Glomerular visceral epithelial cell (primary cell): ENCODE data around the gene EML3.
"Not testable (repeated sequence)": the region's sequence is repeated elsewhere in the genome, so short reads cannot be mapped to it uniquely, and the experiment has no call there.

Source experiments
- DNase-seq: peaks from one replicate; pipeline ENCODE4 v3.0.0-alpha.2; 2016; ENCODE audit errors: extremely low spot score

EML3 gene

GRCh38 chr11:62600367-62601121 is 12.0 kb downstream of the EML3 start:
- DNase-seq: no peak

GRCh38 chr11:62599901-62600300 is 12.7 kb downstream of the EML3 start:
- no peak for DNase-seq

- DNase-seq: peak; percentile 96
Measured at GRCh38 chr11:62599069-62599696, 13.4 kb downstream of the EML3 start.

- DNase-seq: no peak
Measured at GRCh38 chr11:62595124-62595523, 17.5 kb downstream of the EML3 start.

DNA sequence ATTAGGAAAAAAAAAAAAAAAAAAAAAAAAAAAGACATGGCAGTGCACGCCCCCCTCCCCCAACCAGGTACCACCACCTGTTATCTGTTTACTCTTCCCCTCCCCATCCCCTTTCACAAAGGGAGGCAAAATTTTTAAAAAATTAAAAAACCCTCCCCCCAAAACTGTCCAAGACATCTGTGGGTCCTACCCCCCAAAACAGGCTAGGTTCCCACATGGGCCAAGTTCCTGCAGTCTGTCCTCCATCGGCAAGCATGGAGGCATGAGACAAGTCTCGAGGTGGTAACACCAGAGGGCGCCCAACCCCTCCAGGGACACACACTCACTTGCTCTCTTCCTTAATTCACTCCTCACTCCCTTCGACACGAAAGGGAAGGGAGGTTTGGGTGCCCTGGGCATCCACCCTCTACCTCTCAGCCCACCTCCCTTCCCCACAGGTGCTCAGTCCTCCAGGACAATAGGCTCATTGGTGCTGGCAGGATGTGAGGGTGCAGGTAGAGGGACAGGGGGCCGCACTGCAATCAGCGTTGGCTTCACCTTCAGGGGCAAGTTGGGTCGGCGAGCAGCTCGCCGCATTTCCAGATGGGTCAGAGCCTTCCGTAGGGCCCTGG is 19.0 kb downstream of the EML3 start:
- peak; percentile 56 for DNase-seq

DNA sequence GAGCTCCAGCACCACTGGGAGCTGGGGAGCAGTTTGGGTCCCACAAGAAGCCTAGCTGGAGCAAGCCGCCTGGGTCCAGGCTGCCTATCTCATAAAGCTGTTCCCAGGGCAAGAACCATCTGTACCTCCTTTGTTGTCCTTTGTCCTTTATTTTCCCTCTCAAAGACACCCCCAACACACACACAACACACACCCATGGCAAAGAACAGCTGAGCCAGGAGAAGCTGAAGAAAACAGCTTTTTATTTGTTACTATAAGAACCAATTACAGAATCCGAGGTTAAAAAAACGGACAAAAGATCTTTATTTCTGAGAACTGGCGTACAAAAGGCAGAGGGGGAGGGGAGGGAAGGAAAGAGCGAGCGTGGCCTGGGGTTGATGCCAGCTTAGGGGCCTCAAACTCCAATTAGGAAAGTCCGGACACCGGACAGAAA is 19.6 kb downstream of the EML3 start:
- no peak for DNase-seq

DNA sequence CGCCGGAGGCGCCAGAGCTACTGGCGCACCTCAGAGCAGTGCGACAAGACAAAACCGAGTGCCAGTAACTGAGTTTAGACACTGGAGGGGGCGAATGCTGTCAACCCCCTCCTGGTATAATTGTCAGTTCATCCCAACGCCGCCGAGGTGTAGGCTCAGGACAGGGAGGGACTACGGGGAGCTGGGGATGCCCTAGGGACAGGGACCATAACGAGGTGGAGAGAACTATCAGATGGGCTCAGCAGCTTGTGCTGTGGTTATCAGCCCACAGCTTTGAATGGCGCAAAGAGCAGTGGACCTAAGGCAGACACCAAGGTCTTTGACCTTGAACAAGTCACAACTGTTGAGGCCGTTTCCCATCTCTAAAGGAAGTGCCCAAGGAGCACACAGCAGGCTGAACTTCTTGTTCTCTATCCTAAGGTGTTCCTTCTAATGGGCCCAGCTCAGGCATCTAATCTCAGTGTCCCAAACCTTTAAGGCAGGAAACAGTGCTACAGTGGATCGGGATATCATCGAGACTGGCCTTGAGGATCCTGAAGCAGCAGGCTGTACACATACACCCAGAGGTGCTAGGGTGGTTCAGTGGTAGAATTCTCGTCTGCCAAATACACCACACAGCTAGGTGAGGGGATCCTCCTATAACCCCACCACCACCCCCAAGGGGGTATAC is 20.3 kb downstream of the EML3 start:
- DNase-seq: no peak

DNA sequence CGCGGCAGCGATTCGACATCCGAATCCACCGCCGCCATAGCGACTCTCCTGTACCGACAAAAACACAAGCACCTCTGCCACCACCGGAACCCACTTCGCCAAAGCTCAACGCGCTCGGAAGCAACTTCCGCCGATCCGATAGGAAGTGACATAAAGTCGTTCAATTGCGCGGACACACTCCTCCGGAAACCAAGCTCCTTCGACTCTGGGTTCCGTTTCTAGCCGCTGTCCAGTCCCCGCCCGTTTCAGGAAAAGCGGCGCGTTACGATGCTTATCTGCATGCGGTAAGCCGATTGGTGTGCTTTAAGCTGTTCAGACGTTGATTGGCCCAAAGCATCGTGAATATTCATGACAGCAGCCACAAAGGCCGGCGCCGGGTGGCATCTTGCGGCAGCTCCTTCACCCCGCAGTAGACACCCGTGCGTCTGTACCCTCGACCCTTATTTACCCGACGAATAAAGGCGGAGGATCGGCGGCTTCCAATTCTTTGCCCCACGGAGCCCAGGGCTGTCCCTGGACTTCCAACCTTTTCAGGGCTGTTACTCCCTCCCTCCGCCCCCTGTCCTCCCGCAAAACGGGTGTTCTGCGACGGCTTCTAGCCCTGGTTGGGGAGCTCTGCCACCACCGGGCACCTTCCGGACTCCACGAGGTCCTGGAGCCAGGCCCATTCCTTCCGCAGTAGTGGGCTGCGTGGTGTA is 21.0 kb downstream of the EML3 start, which contains the start of gene TUT1:
Gene TUT1, minus strand, starts transcription at position 76 of the 698 bp plus-strand sequence. Its CDS starts 38 bp downstream, at position 38.
- DNase-seq: peak; percentile 98

DNA sequence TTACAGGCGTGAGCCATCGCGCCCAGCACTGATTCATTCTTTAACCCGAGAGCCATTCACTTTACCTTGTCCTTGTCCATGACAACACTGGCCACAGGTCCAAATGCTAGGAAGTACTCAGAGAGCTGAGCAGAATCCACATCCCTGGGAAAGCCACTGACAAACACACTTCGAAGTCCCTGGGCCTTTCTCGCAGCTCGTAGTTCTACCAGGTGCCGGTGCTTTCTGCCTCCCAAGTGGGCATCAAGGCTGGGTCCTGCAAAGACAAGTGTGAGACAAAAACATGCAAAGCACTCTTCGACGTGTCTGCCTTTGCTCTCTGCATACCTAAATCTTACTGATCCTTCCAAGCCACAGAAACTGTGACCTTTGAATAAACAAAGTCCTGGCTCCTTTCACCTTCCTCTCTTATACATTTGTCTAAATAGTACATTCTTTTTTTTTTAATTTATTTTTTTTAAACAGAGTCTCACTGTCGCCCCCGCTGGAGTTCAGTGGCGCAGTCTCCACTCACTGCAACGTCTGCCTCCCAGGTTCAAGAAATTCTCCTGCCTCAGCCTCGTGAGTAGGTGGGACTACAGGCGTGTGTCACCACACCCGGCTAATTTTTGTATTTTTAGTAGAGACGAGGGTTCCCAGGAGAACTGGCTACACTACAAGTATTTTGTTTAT is 23.5 kb downstream of the EML3 start:
- DNase-seq: peak; percentile 26

- not testable (repeated sequence) for DNase-seq
Measured at GRCh38 chr11:62585356-62585755, 27.2 kb downstream of the EML3 start.

GRCh38 chr11:62581735-62582134 is 30.8 kb downstream of the EML3 start:
- not testable (repeated sequence) for DNase-seq

- no peak for DNase-seq
Measured at GRCh38 chr11:62580959-62581715, 31.4 kb downstream of the EML3 start.

DNA sequence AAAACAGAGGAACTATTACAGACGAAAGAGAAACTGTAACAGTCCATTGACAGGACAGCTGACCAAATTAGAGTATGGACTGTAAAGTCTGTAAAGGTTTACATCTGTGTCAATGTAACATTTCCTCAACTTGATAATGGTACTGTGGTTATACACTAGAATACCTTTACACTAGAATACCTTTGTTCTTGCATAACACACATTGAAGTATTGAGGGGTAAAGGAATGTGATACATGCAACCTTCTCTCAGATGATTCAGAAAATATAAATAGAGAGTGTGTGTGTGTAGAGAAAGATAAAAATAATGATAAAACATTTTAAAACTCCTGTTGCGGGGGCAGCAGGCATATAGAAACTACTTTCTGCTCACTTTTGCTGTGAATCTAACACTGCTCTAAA is 33.3 kb downstream of the EML3 start:
- DNase-seq: no peak

GRCh38 chr11:62578541-62578940 is 34.0 kb downstream of the EML3 start:
- no peak for DNase-seq

- DNase-seq: no peak
Measured at GRCh38 chr11:62577046-62577714, 35.4 kb downstream of the EML3 start.

- no peak for DNase-seq
Measured at GRCh38 chr11:62575837-62576236, 36.7 kb downstream of the EML3 start.

GRCh38 chr11:62575156-62575555 is 37.4 kb downstream of the EML3 start:
- no peak for DNase-seq

DNA sequence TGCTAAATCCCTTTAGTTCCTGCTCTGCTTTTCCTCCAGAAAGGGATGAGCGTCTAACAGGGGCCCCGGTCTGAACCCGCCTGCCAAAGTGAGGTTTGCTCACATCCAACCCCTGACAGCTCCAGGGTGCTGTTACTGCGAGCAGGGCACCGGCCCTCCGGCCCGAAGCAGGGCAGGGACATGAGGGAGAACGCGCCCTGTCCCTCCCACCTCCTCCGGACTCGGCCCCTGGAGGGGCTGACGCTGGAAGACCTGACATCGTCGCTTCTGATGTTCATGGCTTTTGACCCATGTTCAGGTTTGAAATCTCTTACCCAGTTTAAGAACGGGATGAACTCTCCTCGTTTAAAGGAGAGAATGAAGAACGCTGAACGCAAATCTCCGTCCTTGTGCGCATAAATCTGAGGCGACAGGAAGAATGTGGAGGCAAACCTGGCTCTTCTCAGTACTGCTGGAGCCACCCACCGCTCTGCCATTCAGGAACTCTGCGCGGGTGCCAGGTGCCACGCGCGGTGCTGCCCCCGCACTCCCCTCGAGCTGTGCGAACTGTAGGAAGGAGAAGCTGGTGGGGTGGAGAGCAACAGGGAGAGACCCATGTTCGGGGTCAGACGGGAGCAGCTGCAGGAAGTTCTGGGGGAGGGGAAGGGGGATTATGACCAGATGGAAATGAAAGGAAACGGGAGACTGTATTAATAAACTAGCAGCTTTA is 38.1 kb downstream of the EML3 start:
- DNase-seq: no peak
